Stimulated activated CD4-positive, alpha-beta T cell treated with anti-CD3 and anti-CD28 coated beads, Interleukin-4, amount 100 ng/mL, for 48 hours (primary cell): Measurements from ENCODE around the gene CBFA2T3.
"Not testable (repeated sequence)": the region's sequence is repeated elsewhere in the genome, so short reads cannot be mapped to it uniquely, and the experiment has no call there.

Experiments used
- DNase-seq, 2 donors: peaks; one replicate each; pipeline ENCODE4 v3.0.0-alpha.2; 2020; ENCODE audit warnings: low read depth in 2 of 2

Gene CBFA2T3

GRCh38 chr16:89013111-89013510 lies 36.1 kb upstream of the CBFA2T3 start:
- DNase-seq: no peak

GRCh38 chr16:89012622-89012995 lies 35.6 kb upstream of the CBFA2T3 start:
- DNase-seq: no peak

GRCh38 chr16:89011909-89012621 lies 35.1 kb upstream of the CBFA2T3 start:
- DNase-seq: no peak

- no peak for DNase-seq
Observed at GRCh38 chr16:89010210-89010925, 33.4 kb upstream of the CBFA2T3 start.

GRCh38 chr16:89009343-89010209 lies 32.6 kb upstream of the CBFA2T3 start:
- DNase-seq: no peak

- not testable (repeated sequence) for DNase-seq
Observed at GRCh38 chr16:89008796-89009195, 31.8 kb upstream of the CBFA2T3 start.

GRCh38 chr16:89007371-89008249 lies 30.6 kb upstream of the CBFA2T3 start:
- DNase-seq: no peak

- no peak for DNase-seq
Observed at GRCh38 chr16:89006036-89006752, 29.2 kb upstream of the CBFA2T3 start.

GRCh38 chr16:89005201-89006035 lies 28.4 kb upstream of the CBFA2T3 start:
- DNase-seq: no peak

GRCh38 chr16:89004209-89004831 lies 27.3 kb upstream of the CBFA2T3 start:
- no peak for DNase-seq

GRCh38 chr16:89003831-89004208 lies 26.8 kb upstream of the CBFA2T3 start:
- no peak for DNase-seq

- DNase-seq: no peak
Observed at GRCh38 chr16:89002851-89003830, 26.1 kb upstream of the CBFA2T3 start.

GRCh38 chr16:89002081-89002480 lies 25.1 kb upstream of the CBFA2T3 start:
- DNase-seq: not testable (repeated sequence)

GRCh38 chr16:89001117-89002027 lies 24.4 kb upstream of the CBFA2T3 start:
- no peak for DNase-seq

GRCh38 chr16:89000207-89000959 lies 23.4 kb upstream of the CBFA2T3 start:
- no peak for DNase-seq

GRCh38 chr16:88999457-89000206 lies 22.6 kb upstream of the CBFA2T3 start:
- DNase-seq: peak in 1 of 2 donors; percentile 27
